DND-41 (cell line): ENCODE data around the gene ABT1.
A peak's percentile ranks its signal among the peaks of the same experiment; 100 is the strongest.

Experiments used
- ATAC-seq: fragments of 200-7000 bp; cut with Tn5 transposase; 3 replicates; pipeline ENCODE4 v1.9.1; 2021; ENCODE audit warnings: low read depth; ENCODE audit not compliant: insufficient read depth
- DNase-seq: peaks from one replicate; pipeline ENCODE4 v3.0.0-alpha.2; 2020
- H2AFZ ChIP-seq: 2 replicates; pipeline ENCODE4 v1.6.0; 2012; ENCODE audit warnings: low read depth, low read length
- H3K27ac ChIP-seq: 2 replicates; pipeline ENCODE4 v1.5.1; 2012; ENCODE audit warnings: low read length, inconsistent platforms
- H3K27me3 ChIP-seq: fragments of 200-600 bp; sonication (generic); 2 replicates; pipeline ENCODE4 v1.6.0; 2012; ENCODE audit warnings: low read length, mild to moderate bottlenecking, inconsistent platforms; ENCODE audit not compliant: insufficient read depth, poor library complexity
- H3K36me3 ChIP-seq: 2 replicates; pipeline ENCODE4 v1.5.1; 2012; ENCODE audit warnings: low read length, inconsistent platforms; ENCODE audit not compliant: insufficient read depth
- H3K4me1 ChIP-seq: 2 replicates; pipeline ENCODE4 v1.5.1; 2012; ENCODE audit warnings: mild to moderate bottlenecking, low read length; ENCODE audit not compliant: insufficient read depth
- H3K4me2 ChIP-seq: 2 replicates; pipeline ENCODE4 v1.6.0; 2012; ENCODE audit warnings: mild to moderate bottlenecking, moderate library complexity, low read length, inconsistent platforms; ENCODE audit not compliant: insufficient read depth
- H3K4me3 ChIP-seq, 2 experiments: fragments of 200-600 bp in 1 of 2; shearing (Covaris generic) in 1 of 2; 2 replicates each; pipeline ENCODE4 v1.5.1; 2012 to 2016; ENCODE audit warnings: inconsistent platforms in 2 of 2, low read length in 2 of 2, mild to moderate bottlenecking in 2 of 2, low read depth in 1 of 2, moderate library complexity in 1 of 2
- H3K79me2 ChIP-seq: 2 replicates; pipeline ENCODE4 v1.6.0; 2012; ENCODE audit warnings: low read length, inconsistent platforms; ENCODE audit not compliant: insufficient read depth
- H3K9ac ChIP-seq: 2 replicates; pipeline ENCODE4 v1.6.0; 2012; ENCODE audit warnings: low read depth, mild to moderate bottlenecking, inconsistent platforms, low read length, moderate library complexity
- H3K9me3 ChIP-seq: 2 replicates; pipeline ENCODE4 v1.5.1; 2012; ENCODE audit warnings: low read length, moderate library complexity, mild to moderate bottlenecking, inconsistent platforms; ENCODE audit not compliant: insufficient read depth, severe bottlenecking
- H4K20me1 ChIP-seq: 2 replicates; pipeline ENCODE4 v1.6.0; 2012; ENCODE audit warnings: low read length; ENCODE audit not compliant: insufficient read depth
- EZH2 ChIP-seq: IDR thresholded peaks from 3 replicates; pipeline ENCODE4 v1.6.1; 2012; ENCODE audit warnings: borderline replicate concordance, low read depth, mild to moderate bottlenecking, moderate library complexity, low read length, inconsistent platforms; ENCODE audit not compliant: severe bottlenecking
- TF ChIP-seq, protein P1 (sequence below): IDR thresholded peaks from 2 replicates; pipeline ENCODE4 v1.5.1; 2012; ENCODE audit warnings: borderline replicate concordance, low read length, moderate library complexity, mild to moderate bottlenecking; ENCODE audit not compliant: poor library complexity, severe bottlenecking; ENCODE audit errors: extremely low read depth

The ABT1 gene

DNA sequence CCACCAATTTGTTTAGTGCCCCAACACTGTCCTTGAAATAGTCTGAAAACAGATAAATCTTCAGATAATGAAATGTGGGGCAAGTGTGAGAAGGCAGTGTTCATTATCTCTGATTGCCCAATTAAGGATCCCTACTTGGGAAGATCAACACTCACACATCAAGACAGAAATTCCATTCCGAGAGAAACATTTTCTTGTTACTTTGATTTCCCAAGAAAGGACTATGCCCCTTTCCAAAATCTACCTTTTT, 42.4 kb upstream of the ABT1 start:
- no peaks in the 10 kb centered on the region for H3K36me3 ChIP-seq
- ATAC-seq (no peak; the same call in 2 of the 3 replicates), DNase-seq (no peak)
- peaks cover 56% of the 10 kb centered on the region for H3K4me1 ChIP-seq
- H3K4me3 ChIP-seq, result peak overlapping the region; percentile 39 to 61
- 0 out of 2 replicates have a peak, but pooled peaks cover 2% of the 10 kb centered on the region for H3K79me2 ChIP-seq
- TF ChIP-seq EZH2, result no peak
- TF ChIP-seq, protein P1, sequence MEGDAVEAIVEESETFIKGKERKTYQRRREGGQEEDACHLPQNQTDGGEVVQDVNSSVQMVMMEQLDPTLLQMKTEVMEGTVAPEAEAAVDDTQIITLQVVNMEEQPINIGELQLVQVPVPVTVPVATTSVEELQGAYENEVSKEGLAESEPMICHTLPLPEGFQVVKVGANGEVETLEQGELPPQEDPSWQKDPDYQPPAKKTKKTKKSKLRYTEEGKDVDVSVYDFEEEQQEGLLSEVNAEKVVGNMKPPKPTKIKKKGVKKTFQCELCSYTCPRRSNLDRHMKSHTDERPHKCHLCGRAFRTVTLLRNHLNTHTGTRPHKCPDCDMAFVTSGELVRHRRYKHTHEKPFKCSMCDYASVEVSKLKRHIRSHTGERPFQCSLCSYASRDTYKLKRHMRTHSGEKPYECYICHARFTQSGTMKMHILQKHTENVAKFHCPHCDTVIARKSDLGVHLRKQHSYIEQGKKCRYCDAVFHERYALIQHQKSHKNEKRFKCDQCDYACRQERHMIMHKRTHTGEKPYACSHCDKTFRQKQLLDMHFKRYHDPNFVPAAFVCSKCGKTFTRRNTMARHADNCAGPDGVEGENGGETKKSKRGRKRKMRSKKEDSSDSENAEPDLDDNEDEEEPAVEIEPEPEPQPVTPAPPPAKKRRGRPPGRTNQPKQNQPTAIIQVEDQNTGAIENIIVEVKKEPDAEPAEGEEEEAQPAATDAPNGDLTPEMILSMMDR, result no peak
- peak overlapping the region; percentile 79 for H3K4me2 ChIP-seq
- H3K27ac ChIP-seq, result peak overlapping the region; percentile 58
- no peaks in the 10 kb centered on the region for H3K9me3 ChIP-seq
- H3K9ac ChIP-seq, result peak overlapping the region; percentile 62
- no peaks in the 10 kb centered on the region for H4K20me1 ChIP-seq
- H2AFZ ChIP-seq, result peak overlapping the region; percentile 55
- no peaks in the 10 kb centered on the region for H3K27me3 ChIP-seq

DNA sequence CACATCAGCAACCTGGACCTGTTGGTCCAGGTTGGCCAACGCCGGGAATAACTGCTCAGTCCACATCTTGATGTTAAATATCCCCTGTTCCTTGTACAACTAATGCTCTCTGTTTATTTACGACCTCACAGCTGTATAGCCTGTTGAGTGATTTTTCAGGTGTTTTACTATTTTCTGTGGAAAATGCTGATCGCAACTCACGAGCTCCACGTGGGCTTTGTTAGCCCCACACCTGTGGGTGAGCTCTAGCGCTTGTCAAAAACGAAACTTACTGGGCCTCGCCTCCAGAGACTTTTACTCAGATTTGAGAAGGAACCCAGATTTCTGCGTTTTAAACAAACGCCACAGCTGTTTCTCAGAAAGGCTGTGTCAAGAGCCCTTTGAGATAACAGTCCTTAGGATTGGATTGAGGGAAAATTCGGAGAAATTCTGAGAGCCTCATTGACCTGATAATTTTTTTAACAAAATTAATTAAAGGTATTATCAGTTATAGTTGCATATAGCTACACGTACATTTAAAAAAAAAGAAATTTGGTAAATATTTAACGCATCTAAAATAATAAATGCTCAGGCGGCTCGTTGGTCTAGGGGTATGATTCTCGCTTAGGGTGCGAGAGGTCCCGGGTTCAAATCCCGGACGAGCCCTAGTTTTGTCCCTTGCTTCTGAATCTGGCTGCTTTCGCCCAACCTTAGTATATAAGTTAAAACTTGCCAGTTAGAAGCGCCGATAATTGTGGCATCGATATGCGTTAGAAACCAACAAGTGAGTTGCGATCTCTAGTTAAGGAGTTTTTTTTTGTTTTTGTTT, 41.9 kb upstream of the ABT1 start:
- peak; percentile 74 for DNase-seq
- H3K4me2 ChIP-seq, result peak overlapping the region; percentile 79
- peaks cover 50% of the 10 kb centered on the region for H3K4me1 ChIP-seq
- TF ChIP-seq, protein P1, result no peak
- TF ChIP-seq EZH2, result no peak
- no peaks in the 10 kb centered on the region for H4K20me1 ChIP-seq
- no peaks in the 10 kb centered on the region for H3K9me3 ChIP-seq
- H3K4me3 ChIP-seq, result peak overlapping the region; percentile 39 to 61
- no peaks in the 10 kb centered on the region for H3K36me3 ChIP-seq
- H3K27me3 ChIP-seq, result no peaks in the 10 kb centered on the region
- H3K79me2 ChIP-seq, result no peaks in the 10 kb centered on the region
- H3K9ac ChIP-seq, result peak overlapping the region; percentile 62
- peak overlapping the region; percentile 55 for H2AFZ ChIP-seq
- peak overlapping the region; percentile 58 for H3K27ac ChIP-seq
- ATAC-seq, result peak; percentile 22; the same call in 2 of the 3 replicates

DNA sequence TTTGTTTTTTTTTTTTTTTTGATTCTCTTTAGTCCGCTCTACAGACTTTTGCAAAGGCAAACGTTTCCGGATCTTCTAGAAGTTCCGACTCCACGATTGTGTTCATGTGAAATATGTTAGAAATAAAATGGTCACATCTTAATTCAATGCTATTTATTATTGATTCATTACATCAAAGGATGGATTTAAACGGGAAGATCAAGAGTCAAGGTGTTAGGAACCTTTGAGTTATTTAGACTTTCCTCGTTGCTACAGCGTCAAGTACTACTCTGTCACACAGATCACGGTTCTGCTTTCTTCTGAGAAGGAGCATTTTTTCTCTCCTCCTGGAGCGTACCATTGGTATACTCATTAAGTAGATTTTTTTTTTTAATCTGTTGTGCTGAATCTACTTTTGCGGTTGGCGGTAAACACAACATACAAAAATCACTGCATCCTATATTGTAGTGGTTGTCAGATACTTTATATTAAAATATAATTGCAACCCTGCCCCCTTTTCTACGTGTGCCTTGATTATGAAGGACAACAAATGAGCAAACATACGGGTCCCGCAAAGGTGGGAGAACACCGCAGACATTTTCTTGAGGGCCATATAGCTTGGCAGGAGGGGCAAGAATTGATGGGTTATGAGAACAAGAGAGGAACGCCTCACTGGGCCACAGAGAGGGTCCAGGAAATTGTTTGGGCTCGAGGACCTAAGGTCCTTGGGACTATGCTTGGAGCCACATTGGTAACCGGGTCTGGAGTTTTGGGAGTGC, 41.1 kb upstream of the ABT1 start:
- Histone ChIP-seq H3K4me2 (peak overlapping the region; percentile 79), H3K4me3 (peak overlapping the region in 1 of 2 experiments; percentile 61; a peak in 1 of 4 replicates), H3K36me3 (no peaks in the 10 kb centered on the region), H3K4me1 (peaks cover 42% of the 10 kb centered on the region), H3K9ac (no peak overlapping the region), H4K20me1 (no peaks in the 10 kb centered on the region), H3K9me3 (no peaks in the 10 kb centered on the region), H3K27ac (no peak overlapping the region), H2AFZ (no peak overlapping the region), H3K79me2 (no peaks in the 10 kb centered on the region), H3K27me3 (no peaks in the 10 kb centered on the region)
- TF ChIP-seq, protein P1, result no peak
- TF ChIP-seq EZH2, result no peak
- ATAC-seq, result no peak
- no peak for DNase-seq
